Ascending aorta (tissue), 2 donors: ENCODE data around the gene NOP16. TPM values are rescaled to one million over a fixed set of nuclear protein-coding genes. Genes with fewer than 3 reads are reported as not detected.

Source experiments
- DNase-seq, 2 donors: peaks; one replicate each; pipeline ENCODE4 v3.0.0-alpha.2; 2019; ENCODE audit warnings: low spot score in 2 of 2
- H3K27ac ChIP-seq, 2 donors: fragments of 200-600 bp; sonication (generic); one replicate each; pipeline ENCODE4 v1.5.1; 2016 to 2017; ENCODE audit warnings: mild to moderate bottlenecking in 1 of 2
- H3K27me3 ChIP-seq: fragments of 200-600 bp; sonication (generic); one replicate; pipeline ENCODE4 v1.5.1; 2017
- H3K36me3 ChIP-seq, 2 donors: fragments of 200-600 bp; sonication (generic); one replicate each; pipeline ENCODE4 v1.5.1; 2016
- H3K4me1 ChIP-seq, 2 donors: fragments of 200-600 bp; sonication (generic); one replicate each; pipeline ENCODE4 v1.5.1; 2016 to 2017; ENCODE audit warnings: mild to moderate bottlenecking in 1 of 2
- H3K4me3 ChIP-seq, 2 donors: fragments of 200-600 bp; sonication (generic); one replicate each; pipeline ENCODE4 v1.5.1; 2016 to 2017; ENCODE audit warnings: mild to moderate bottlenecking in 1 of 2
- H3K9me3 ChIP-seq, 2 donors: fragments of 200-600 bp; sonication (generic); one replicate each; pipeline ENCODE4 v1.5.1; 2016
- CTCF ChIP-seq, 3 experiments: fragments of 200-600 bp in 2 of 3; fragments of 450-650 bp in 1 of 3; sonication (generic) in 2 of 3; IDR thresholded peaks; one replicate each; pipeline ENCODE4 v1.5.1; 2016 to 2019; ENCODE audit warnings: antibody characterized with exemption in 3 of 3, mild to moderate bottlenecking in 1 of 3, moderate library complexity in 1 of 3
- intact Hi-C: fragments of 100-400 bp; cut with DNase I; formaldehyde crosslinking; loops from one replicate; pipeline ENCODE4 v1.15.1; 2023
- total RNA-seq: library from RNA; depleted of rRNA; stranded (reverse); fragments of >200 nt; gene quantifications from one replicate; pipeline ENCODE4 v1.1.0, GENCODE V29; 2016

Gene NOP16
- total RNA-seq, 1 donor from 2014 or later: not detected

GRCh38 chr5:176353533-176353932, 34.9 kb downstream of the NOP16 start:
- Histone ChIP-seq H3K27me3 (no peaks in the 10 kb centered on the region), H3K9me3 (no peaks in the 10 kb centered on the region), H3K4me3 (no peak overlapping the region), H3K4me1 (no peaks in the 10 kb centered on the region), H3K36me3 (peaks cover 55 to 90% of the 10 kb centered on the region in 2 donors), H3K27ac (no peak overlapping the region)
- DNase-seq: no peak
- TF ChIP-seq CTCF (IDR thresholded peaks at IDR 0.05): no peak
- intact Hi-C loops: no loop called here

GRCh38 chr5:176352116-176352878, 36.1 kb downstream of the NOP16 start:
- Histone ChIP-seq H3K36me3 (peaks cover 67 to 90% of the 10 kb centered on the region in 2 donors), H3K27ac (no peak overlapping the region)

GRCh38 chr5:176350416-176350815, 38.0 kb downstream of the NOP16 start:
- Histone ChIP-seq H3K4me3 (no peak overlapping the region), H3K36me3 (peaks cover 81 to 98% of the 10 kb centered on the region in 2 donors), H3K27me3 (no peaks in the 10 kb centered on the region), H3K9me3 (no peaks in the 10 kb centered on the region), H3K27ac (no peak overlapping the region), H3K4me1 (no peaks in the 10 kb centered on the region)
- no peak for TF ChIP-seq CTCF (IDR thresholded peaks at IDR 0.05)
- no peak for DNase-seq
- intact Hi-C loops: no loop called here

More at GRCh38 chr5:176352116-176352878, 36.1 kb downstream of the NOP16 start:
- intact Hi-C loops: no loop called here
- DNase-seq: no peak
- H3K9me3 ChIP-seq: no peaks in the 10 kb centered on the region
- TF ChIP-seq CTCF (IDR thresholded peaks at IDR 0.05): no peak
- H3K27me3 ChIP-seq: no peaks in the 10 kb centered on the region
- no peaks in the 10 kb centered on the region for H3K4me1 ChIP-seq
- no peak overlapping the region for H3K4me3 ChIP-seq

- H3K4me1 ChIP-seq: no peaks in the 10 kb centered on the region
- H3K36me3 ChIP-seq: peaks cover 31 to 41% of the 10 kb centered on the region in 2 donors
- no peak for TF ChIP-seq CTCF (IDR thresholded peaks at IDR 0.05)
- intact Hi-C loops: no loop called here
- H3K9me3 ChIP-seq: no peaks in the 10 kb centered on the region
- no peaks in the 10 kb centered on the region for H3K27me3 ChIP-seq
- no peak for DNase-seq
- no peak overlapping the region for H3K4me3 ChIP-seq
- H3K27ac ChIP-seq: no peak overlapping the region
These were observed 45.5 kb downstream of the NOP16 start for GRCh38 chr5:176342766-176343458.

- Histone ChIP-seq H3K4me3 (no peak overlapping the region), H3K36me3 (peaks cover 31 to 39% of the 10 kb centered on the region in 2 donors), H3K27me3 (no peaks in the 10 kb centered on the region), H3K9me3 (no peaks in the 10 kb centered on the region), H3K27ac (no peak overlapping the region), H3K4me1 (no peaks in the 10 kb centered on the region)
- TF ChIP-seq CTCF (IDR thresholded peaks at IDR 0.05): no peak
- intact Hi-C loops: no loop called here
- DNase-seq: no peak
These were observed 46.3 kb downstream of the NOP16 start for GRCh38 chr5:176342158-176342483.
